HG03521 (cell line): ENCODE results near the gene CCNT1.
A peak's percentile ranks its signal among the peaks of the same experiment; 100 is the strongest.
"Not testable (repeated sequence)": the region's sequence is repeated elsewhere in the genome, so short reads cannot be mapped to it uniquely, and the experiment has no call there.

Source experiments
- ATAC-seq: cut with Tn5 transposase; IDR thresholded peaks from one replicate; pipeline ENCODE4 v1.9.1; 2021; ENCODE audit warnings: mild to moderate bottlenecking, moderate library complexity; ENCODE audit not compliant: unreplicated experiment

CCNT1 gene

DNA sequence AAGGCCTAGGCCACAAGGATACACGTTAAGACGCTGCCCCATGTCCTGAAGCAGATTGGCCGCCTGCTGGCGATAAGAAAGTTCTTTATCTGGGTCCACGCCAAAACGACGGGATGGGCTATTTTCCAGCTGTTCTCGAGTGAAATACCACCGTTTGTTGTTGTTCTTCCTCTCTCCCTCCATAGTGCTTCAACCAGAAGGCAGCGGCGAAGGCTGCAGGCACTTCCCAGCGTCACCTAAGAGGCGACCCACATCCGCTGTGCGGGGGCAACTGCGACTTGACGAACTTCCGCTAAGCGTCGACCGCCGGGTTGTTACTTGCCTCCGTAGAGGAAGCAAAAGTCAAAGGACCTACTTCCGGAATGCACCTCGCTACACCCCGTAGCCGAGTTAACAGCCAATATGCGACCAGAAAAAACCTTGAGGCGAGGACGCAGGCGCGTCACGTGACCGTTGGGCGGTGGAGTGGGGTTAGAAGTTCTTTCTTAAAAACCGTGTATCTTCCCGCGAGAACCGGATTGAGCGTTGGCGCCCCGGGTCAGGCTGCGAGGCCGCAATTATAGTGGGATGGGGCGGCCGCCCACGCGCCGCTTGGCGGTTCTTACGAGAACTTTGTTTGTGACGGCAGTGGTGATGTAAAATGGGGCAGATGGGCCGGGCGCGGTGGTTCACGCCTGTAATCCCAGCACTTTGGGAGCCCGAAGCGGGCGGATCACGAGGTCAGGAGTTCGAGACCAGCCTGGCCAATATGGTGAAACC is at the start of gene CCNT1:
TSS of gene CCNT1 (minus strand) at position 215 of the 759 bp plus-strand sequence. CDS start at position 183, 32 bp downstream.
- ATAC-seq = peak; percentile 96

DNA sequence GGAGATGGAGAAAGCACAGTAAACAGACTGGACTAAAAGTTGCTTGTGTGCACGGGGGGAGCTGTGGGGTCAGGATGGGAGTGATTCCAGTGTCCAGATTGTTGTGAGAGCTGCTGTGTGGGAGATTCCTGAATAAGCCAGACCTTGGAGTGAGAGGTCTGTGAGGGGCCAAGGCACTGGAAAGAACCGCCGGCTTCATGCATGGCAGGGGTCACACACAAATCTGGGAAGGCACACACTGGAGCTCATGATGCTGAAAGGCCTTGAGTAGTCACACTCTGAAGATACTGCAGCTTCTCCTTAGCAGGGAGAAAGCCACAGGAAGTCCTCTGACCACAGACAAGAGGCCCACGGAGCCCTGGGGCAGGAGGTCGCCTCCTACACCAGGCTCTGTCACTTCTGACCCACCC is 49.3 kb upstream of the CCNT1 start:
- ATAC-seq = no peak

DNA sequence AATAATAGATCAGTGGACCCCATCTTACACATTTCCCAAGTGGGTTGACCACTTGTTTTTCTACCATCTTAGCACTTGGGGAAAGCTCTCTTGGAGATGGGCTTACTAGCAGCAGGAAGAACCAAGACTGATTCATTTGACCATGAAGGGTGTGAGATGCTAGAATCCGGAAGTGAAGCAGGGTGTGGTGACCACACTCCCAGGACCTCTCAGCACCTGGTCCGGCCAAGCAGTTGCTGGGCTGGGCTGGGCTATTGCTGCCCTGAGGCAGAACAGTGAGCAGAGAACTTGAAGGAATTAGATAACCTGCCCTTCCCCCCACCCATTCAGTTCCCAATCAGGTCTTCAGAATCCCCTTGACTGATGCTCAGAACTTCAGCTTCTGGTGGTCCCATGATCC is 48.0 kb upstream of the CCNT1 start:
- ATAC-seq = no peak

DNA sequence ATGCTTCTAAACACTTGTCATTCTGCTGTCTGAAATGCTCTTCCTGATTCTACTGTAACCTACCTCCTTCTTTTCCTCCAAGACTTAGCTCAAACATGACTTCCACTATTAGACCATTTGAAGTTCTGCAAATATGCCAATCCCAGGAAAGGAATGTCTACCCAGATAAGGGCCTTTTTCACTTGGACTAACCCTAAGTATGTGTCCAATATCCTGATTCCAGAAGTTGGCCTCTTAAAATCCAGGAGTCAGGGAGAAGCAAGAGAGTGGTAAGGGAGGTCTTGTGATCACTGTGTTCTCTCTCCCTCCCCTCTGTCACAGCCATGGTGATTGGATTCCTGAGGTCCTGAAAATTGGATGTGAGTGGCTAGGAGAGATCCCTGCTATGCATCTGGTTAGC is 42.2 kb upstream of the CCNT1 start:
- ATAC-seq = no peak

DNA sequence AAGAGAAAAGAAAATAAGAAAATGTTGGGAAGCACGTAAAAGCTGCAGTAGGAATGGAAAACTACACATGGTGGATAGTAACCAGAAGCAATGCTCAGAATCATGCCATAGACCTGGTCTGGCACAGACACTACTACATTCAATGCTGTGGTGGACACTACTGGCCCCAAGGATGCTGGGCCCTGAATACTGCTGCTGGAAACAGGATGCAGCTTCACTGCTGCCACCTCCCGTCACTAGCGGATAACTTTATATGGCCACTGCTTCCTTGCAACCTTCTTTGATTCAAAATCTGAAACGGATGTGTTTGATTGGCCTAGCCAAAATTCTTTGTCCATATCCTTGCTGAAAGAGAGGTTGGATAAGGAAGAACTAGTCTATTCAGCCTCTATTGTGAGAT is 41.7 kb upstream of the CCNT1 start:
- no peak for ATAC-seq

DNA sequence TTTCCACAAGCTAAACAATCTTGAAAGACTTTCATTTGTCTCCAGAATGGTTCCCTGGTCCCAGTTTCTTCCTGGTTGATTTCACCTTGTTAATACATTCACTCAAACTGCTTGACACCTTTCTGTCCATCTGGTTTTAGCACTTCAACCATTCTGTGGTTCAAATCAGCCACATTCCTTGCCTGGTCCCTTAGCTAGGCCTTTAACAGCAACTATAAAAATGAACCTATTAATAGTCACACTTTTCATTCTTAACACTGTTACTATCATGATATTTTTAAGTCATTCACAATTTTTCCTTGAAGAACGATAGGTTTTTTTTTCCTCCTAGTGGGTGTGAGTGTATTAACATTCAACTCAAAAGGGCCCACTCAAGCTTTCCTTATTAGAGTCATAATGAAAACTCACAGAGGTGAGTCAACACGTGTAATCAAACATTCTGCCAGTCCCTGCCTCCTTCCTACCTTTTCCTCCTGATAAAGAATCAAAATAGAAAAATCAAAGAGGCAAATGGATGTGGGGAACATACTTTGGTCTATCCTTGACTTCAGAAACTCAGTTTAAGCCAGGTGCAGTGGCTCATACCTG is 34.4 kb upstream of the CCNT1 start:
- ATAC-seq = no peak

DNA sequence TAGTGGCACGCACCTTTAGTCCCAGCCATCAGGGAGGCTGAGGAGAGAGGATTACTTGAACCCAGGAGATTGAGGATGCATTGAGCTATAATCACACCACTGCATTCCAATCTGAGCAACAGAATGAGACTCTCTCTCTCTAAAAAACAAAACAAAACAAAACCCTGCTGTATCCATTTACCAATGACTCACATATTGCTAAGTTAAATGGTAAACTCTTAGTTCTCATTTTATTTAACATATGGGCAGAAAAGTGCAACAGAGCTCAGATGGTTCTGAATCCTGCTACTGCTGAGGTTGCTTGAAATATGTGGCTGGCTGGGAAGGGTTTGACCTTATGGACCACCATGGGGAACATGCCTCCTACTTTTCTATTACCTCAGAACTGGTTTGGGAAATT is 33.7 kb upstream of the CCNT1 start:
- ATAC-seq = no peak

DNA sequence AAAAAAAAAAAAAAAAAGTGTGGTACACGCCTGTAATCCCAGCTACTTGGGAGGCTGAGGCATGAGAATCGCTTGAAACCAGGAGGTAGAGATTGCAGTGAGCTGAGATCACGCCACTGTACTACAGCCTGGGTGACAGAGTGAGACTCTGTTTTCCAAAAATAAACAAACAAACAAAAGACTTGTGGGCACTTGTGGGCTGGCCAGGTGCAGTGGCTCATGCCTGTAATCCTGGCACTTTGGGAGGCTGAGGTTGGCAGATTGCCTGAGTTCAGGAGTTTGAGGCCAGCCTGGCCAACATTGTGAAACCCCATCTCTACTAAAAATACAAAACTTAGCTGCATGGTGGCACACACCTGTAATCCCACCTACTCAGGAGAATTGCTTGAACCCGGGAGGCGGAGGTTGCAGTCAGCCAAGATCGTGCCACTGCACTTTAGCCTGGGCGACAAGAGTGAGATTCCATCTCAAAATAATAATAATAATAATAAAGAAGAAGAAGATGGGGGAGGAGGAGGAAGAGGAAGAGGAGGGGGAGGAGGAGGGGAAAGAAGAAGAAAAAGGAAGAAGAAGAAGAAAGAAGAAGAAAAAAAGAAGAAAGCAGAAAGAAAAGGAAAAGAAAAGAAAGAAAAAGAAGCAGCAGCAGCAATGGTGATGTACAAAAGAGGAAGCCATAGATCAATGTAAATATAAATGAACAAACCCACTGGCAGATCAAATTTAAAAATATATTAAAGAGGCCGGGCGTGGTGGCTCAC is 27.9 kb upstream of the CCNT1 start:
- no peak for ATAC-seq

DNA sequence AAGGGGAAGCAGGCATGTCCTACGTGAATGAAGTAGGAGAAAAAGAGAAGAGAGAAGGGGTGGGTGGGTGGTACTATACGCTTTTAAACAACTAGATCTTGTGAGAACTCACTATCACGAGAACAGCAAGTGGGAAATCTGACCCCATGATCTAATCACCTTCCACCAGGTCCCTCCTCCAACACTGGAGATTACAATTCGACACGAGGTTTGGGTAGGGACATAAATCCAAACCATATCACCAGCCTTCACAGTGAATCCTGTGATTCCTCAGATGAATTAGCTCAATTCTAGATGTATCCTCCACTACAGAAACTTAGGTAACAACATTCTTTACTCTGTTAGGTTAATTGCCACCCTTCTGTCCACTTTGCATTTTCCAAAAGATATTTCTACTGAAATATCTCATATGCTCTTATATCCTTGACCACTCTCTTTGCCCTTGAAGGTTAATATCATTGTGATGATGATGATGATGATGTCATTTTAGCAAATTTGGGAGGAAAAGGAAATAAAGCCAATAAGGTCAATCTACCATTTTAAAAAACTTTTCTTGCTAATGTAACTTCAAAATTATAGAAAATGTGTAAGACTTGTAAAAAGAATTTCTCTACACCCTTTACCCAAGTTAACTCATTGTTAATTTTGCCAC is 23.2 kb upstream of the CCNT1 start:
- no peak for ATAC-seq

DNA sequence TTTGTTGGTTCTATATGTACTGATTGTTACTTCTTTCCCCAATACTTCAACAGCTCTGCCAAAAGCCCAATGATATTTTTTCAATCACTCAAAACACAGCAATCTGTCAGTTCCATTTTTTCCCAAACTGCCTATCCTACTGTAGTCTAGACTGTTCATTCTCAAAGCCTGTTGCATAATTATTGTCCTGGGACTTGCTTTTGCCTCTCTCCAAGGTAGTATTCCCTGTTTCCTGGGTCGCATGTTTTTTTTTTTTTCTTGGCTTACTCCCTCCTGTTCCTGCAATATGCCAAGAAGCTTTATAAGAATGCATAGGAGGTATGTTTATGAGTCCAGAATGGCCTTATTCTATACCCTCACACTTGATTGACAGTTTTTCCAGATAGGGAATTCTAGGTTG is 19.9 kb upstream of the CCNT1 start:
- ATAC-seq = no peak

DNA sequence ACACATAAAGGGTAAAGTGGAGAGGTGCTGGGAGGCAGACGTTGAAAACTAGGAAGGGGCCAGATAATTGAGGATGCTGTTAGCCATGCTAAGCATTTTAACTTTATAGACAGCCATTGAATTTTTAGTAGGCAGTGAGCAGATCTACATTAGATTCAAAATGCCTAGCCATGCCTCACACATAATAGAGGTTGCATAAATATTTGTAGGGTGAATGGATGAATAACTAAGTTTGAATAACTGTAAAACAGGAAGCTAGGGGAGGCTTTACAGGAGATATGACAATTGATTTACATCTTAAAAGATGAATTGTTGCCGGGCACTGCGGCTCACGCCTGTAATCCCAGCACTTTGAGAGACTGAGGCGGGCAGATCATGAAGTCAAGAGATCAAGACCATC is 12.3 kb upstream of the CCNT1 start:
- ATAC-seq = no peak

DNA sequence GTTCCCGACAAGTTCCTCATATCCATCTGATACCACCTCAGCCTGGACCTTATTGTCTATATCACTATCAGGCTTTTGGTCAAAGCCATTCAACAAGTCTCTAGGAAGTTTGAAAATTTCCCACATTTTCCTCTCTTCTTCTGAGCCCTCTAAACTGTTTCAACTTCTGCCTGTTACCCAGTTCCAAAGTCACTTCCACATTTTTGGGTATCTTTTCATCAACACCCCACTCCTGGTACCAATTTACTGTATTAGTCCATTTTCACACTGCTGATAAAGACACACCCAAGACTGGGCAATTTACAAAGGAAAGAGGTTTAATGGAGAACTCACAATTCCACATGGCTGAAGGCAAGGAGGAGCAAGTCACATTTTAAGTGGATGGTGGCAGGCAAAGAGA is 4.2 kb upstream of the CCNT1 start:
- ATAC-seq = not testable (repeated sequence)

DNA sequence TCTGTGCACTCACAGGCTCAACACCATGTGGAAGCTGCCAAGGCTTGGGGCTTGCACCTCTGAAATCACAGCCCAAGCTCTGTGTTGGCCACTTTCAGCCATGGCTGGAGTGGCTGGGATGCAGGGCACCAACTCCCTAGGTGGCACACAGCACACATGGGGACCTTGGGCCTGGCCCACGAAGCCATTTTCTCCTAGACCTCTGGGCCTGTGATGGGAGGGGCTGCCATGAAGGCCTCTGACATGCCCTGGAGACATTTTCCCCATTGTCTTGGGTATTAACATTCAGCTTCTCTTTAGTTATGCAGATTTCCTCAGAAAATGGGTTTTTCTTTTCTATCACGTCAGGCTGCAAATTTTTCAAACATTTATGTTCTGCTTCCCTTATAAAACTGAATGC is 3.7 kb upstream of the CCNT1 start:
- ATAC-seq = not testable (repeated sequence)

DNA sequence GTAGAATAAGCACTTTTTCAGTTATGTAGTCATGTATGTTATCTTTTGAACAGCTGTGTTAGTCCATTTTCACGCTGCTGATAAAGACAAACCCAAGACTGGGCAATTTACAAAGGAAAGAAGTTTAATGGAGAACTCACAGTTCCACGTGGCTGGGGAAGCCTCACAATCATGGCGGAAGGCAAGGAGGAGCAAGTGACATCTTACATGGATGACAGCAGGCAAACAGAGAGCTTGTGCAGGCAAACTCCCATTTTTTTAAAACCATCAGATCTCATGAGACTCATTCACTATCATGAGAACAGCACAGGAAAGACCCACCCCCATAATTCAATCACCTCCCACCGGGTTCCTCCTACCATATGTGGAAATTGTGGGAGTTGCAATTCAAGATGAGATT is 2.5 kb upstream of the CCNT1 start:
- not testable (repeated sequence) for ATAC-seq

DNA sequence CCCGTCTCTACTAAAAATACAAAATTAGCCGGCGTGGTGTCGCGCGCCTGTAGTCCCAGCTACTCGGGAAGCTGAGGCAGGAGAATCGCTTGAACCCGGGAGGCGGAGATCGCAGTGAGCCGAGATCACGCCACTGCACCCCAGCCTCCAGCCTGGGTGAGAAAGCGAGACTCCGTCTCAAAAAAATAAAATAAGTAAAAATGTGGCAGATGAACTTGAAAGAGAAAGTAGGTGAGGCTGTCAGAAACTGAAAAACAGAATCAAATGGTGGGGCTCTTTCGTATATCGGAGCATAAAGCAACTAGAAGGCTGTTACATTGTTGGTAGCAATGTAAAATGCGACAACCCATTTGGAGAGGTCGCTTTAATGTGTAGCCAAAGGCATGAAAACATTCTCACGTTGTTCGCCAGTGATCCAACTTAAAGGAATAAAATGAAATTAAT is 767 bp upstream of the CCNT1 start:
- ATAC-seq = no peak

DNA sequence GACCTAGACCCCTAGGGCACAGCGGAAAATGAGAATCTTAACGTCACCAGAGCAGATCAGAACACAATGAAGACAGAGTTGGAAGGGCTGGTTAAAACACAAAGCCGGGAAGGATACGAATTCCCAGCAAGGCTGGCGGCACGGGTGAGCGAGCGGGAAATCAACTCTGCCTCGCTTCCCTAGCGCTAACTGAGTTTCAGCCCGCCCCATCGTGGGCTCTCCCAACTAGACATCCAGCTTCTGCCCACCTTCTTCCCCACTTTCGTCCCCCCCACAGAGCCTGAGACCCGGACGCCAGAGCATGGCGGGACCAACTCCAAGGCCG is 377 bp downstream of the CCNT1 start:
- no peak for ATAC-seq

DNA sequence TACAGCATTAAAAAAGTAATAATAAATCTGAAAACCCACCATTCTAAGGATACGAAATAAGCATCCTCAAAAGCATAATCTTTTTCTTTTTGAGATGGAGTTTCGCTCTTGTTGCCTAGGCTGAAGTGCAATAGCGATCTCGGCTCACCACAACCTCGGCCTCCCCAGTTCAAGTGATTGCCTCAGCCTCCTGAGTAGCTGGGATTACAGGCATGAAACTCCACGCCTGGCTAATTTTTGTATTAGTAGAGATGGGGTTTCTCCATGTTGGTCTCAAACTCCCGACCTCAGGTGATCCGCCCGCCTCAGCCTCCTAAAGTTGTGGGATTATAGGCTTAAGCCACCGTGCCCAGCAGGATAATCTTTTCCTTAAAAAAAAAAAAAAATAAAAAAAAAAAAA is 4.3 kb downstream of the CCNT1 start:
- ATAC-seq = no peak

DNA sequence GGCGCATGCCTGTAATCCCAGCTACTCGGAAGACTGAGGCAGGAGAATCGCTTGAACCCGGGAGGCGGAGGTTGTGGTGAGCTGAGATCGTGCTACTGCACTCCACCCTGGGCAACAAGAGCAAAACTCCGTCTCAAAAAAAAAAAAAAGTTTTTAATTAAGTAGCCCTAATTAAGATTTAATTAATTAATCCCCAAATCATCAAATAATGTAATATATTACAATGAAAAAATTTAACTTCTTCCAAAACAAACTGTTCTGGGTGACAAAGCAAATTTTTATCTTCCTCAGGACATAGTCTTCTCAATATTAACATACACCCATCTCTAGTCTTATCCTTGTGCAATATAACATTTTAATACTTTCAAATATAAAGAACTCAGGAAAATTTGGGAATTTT is 17.7 kb downstream of the CCNT1 start:
- ATAC-seq = not testable (repeated sequence)

DNA sequence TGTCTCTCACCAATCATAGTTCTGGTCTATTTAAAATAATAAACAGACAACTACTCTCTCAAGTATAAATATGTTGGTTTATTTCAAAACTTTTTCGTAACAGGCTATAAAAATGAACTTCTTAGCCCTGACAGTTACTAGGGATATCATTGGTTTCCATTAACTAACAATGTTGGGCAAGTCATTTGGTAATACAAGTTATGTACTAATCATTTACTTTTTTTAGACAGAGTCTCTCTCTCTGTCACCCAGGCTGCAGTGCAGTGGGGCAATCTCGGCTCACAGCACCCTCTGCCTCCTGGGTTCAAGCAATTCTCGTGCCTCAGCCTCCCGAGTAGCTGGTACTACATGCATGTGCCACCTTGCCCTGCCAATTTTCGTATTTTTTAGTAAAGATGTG is 19.9 kb downstream of the CCNT1 start:
- no peak for ATAC-seq

DNA sequence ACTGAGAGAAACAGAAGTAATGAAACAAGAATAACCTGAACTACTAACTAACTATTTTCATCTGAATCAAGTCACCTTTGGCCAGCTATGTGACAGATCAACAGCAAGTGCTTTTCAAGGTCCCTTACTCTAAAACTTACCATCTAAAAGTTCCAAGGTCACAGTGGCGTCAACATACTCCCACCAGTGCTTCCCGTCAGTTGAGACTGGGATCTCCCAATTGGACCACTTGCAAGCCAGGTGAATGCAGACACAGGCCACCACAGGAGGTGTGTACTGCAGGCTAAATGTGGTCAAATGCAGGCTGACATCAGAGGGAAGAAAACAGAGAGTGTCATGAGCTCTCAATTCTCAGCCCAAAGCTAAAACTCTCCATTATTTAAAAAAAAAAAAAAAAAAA is 20.6 kb downstream of the CCNT1 start:
- ATAC-seq = no peak

DNA sequence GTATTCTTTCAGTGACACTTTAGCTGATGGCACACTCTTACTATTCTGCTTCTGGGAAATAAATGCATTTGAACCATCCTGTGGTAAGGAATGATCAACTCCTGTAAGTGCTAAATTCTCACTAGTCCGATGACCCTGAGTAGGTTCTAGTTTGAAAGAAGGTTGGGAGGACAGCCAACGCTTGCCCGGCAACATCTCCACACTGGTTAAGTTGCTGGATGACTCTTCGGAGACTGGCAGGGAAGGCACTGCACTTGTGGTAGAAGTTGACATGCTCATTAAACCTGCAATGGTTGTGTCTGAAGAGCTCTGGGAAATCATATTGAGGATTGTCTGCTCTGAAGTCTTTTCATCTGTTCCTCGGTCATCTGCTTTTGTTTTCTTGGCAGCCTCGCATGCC is 22.5 kb downstream of the CCNT1 start:
- ATAC-seq = no peak

DNA sequence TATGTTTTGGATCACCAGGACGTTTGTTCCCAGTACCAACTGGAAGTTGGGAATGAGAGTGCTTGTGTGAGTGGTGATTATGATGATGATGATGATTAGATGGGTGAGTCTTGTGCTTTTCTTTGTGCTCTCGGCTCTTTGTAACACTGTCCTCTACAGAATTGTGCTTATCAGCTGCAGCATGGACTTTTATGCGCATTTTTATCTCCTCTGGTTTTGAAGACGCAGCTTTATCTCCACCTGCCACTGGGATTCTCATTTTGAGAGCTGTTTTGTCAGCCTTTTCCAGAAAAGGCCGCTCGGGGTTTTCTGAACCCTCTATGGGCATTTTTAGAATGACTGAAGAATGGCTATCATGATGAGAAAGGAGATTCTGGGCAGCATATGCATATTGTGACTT is 22.9 kb downstream of the CCNT1 start:
- ATAC-seq = no peak
